ENCODE data around the gene MRPL52. TPM values are rescaled to one million over a fixed set of nuclear protein-coding genes. Genes with fewer than 3 reads are reported as not detected.

The MRPL52 gene
- total and polyA plus RNA-seq, 4 donors: 21.1 to 104 (median 82.1) TPM

- H3K36me3 ChIP-seq (ENCODE audit: control insufficient read depth, insufficient read depth, low read length): no peaks in the 10 kb centered on the region
- no peak for DNase-seq (ENCODE audit: low read depth in 4 of 6, low spot score in 6 of 6)
- no CpG with 5 or more reads among the region's 4 CpGs for WGBS (ENCODE audit: insufficient coverage)
- no peak overlapping the region for H3K27ac ChIP-seq (ENCODE audit: low read depth, low read length)
- H3K27me3 ChIP-seq (ENCODE audit: control insufficient read depth, insufficient read depth, low read length): no peaks in the 10 kb centered on the region
- H3K4me3 ChIP-seq (ENCODE audit: low read depth, low read length): no peak overlapping the region
- H3K4me1 ChIP-seq (ENCODE audit: control insufficient read depth, insufficient read depth, low read length): no peaks in the 10 kb centered on the region
- H3K9me3 ChIP-seq (ENCODE audit: control insufficient read depth, insufficient read depth, low read length): no peaks in the 10 kb centered on the region
Measured at GRCh38 chr14:22864979-22865378, 35.3 kb downstream of the MRPL52 start.

DNA sequence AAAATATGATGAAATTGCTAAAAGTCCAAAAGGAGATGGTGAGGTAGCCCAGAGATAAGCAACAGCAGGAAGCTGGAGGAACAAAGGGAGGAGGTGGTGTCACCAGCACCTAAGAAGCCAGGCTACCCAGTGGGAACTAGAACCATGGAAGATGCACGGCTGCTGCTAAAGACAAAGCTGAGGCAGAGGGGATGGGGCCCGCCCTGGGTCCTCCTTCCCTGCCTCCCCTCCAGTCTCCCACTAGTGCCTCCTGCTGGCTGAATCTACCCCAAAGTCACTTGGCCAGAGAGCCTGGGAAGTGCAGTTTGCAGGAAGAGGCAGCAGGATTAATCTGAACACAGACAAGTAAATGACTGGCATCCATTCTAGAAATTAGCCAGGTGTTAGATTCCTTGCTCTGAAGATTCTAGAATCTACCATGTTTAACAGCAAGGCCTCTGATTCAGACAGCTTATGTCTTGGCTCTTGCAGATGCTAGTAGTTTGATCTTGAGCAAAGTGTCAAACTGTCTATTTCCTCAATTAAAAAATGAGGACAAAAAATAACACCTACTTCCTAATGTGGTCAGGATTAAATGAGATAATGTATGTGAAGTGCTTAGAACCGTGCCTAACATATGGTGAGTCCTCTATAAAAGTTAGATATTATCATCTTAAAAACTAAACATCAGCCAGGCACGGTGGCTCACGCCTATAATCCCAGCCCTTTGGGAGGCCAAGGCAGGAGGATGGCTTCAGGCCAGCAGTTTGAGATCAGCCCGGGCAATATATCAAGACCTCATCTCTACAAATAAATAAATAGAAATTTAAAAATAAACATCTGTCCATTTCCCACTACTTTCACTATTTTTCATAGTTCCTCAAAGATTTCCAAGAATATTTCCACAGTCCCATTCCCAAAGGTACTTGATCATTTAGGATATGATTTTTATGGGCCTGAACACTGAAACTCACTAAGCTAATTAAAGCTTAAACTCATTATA, 36.0 kb downstream of the MRPL52 start:
- Histone ChIP-seq H3K36me3 (ENCODE audit: control insufficient read depth, insufficient read depth, low read length) (no peaks in the 10 kb centered on the region), H3K27me3 (ENCODE audit: control insufficient read depth, insufficient read depth, low read length) (no peaks in the 10 kb centered on the region), H3K27ac (ENCODE audit: low read depth, low read length) (no peak overlapping the region), H3K4me1 (ENCODE audit: control insufficient read depth, insufficient read depth, low read length) (peaks cover 5% of the 10 kb centered on the region), H3K9me3 (ENCODE audit: control insufficient read depth, insufficient read depth, low read length) (no peaks in the 10 kb centered on the region), H3K4me3 (ENCODE audit: low read depth, low read length) (no peak overlapping the region)
- WGBS (ENCODE audit: insufficient coverage): 40% methylated on average over 2 of the region's 6 CpGs
- peak in 1 of 6 donors; percentile 28 for DNase-seq (ENCODE audit: low read depth in 4 of 6, low spot score in 6 of 6)

DNA sequence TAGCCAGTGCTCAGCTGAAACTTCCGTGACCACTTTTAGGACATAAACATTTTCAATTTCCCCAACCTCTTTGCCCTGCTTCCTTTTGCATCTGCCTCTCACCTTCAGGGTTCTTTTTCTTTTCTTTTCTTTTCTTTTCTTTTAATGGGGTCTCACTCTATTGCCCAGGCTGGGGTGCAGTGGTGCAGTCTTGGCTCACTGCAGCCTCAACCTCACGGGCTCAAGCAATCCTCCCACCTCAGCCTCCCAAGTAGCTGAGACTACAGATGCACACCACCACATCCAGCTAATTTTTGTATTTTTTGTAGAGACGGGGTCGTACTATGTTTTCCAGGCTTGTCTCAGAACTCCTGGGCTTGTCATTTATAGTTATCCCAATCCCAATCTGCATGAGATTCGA, 37.2 kb downstream of the MRPL52 start:
- Histone ChIP-seq H3K4me3 (ENCODE audit: low read depth, low read length) (no peak overlapping the region), H3K4me1 (ENCODE audit: control insufficient read depth, insufficient read depth, low read length) (peaks cover 8% of the 10 kb centered on the region), H3K9me3 (ENCODE audit: control insufficient read depth, insufficient read depth, low read length) (no peaks in the 10 kb centered on the region), H3K36me3 (ENCODE audit: control insufficient read depth, insufficient read depth, low read length) (no peaks in the 10 kb centered on the region), H3K27ac (ENCODE audit: low read depth, low read length) (no peak overlapping the region), H3K27me3 (ENCODE audit: control insufficient read depth, insufficient read depth, low read length) (no peaks in the 10 kb centered on the region)
- DNase-seq (ENCODE audit: low read depth in 4 of 6, low spot score in 6 of 6): no peak
- 95% methylated on average over 5 of the region's 5 CpGs for WGBS (ENCODE audit: insufficient coverage)

DNA sequence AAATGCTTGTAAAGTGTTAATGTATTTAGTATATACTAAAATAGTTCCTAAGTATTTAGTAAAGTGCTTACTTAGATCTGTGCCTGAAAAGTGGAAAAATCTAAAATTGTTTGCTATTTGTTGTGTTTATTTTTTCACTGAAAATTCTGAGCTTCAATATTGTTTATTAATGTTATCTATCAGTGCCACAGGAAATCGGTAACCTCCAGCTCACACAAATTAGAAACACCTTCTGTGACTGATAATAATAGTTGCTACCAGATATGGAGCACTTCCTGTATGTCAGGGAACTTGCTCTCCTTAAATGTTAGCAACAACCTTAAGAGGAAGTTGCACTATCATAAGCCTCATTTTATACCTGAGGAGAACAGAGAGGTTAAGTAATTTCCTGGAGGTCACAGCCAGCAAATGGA, 41.1 kb downstream of the MRPL52 start:
- Histone ChIP-seq H3K4me3 (ENCODE audit: low read depth, low read length) (peak overlapping the region; percentile 55), H3K36me3 (ENCODE audit: control insufficient read depth, insufficient read depth, low read length) (peaks cover 11% of the 10 kb centered on the region), H3K9me3 (ENCODE audit: control insufficient read depth, insufficient read depth, low read length) (no peaks in the 10 kb centered on the region), H3K27me3 (ENCODE audit: control insufficient read depth, insufficient read depth, low read length) (no peaks in the 10 kb centered on the region), H3K4me1 (ENCODE audit: control insufficient read depth, insufficient read depth, low read length) (peaks cover 14% of the 10 kb centered on the region), H3K27ac (ENCODE audit: low read depth, low read length) (peak overlapping the region; percentile 67)
- no peak for DNase-seq (ENCODE audit: low read depth in 4 of 6, low spot score in 6 of 6)
- no CpG with 5 or more reads among the region's 1 CpG for WGBS (ENCODE audit: insufficient coverage)

GRCh38 chr14:22871224-22872032, 41.7 kb downstream of the MRPL52 start, which contains the start of gene LRP10:
Gene LRP10 (plus strand): TSS chr14:22871740. CDS start chr14:22872304, 564 bp downstream.
- Histone ChIP-seq H3K27ac (ENCODE audit: low read depth, low read length) (peak within 1 kb of the TSS; percentile 67), H3K9me3 (ENCODE audit: control insufficient read depth, insufficient read depth, low read length) (no peaks in the 10 kb centered on the region), H3K4me1 (ENCODE audit: control insufficient read depth, insufficient read depth, low read length) (peaks cover 14% of the 10 kb centered on the region), H3K4me3 (ENCODE audit: low read depth, low read length) (peak within 1 kb of the TSS; percentile 55), H3K36me3 (ENCODE audit: control insufficient read depth, insufficient read depth, low read length) (peaks cover 17% of the 10 kb centered on the region), H3K27me3 (ENCODE audit: control insufficient read depth, insufficient read depth, low read length) (no peaks in the 10 kb centered on the region)
- WGBS (ENCODE audit: insufficient coverage): 3% methylated on average over 48 of the region's 50 CpGs
- DNase-seq (ENCODE audit: low read depth in 4 of 6, low spot score in 6 of 6): peak in 4 of 6 donors; percentile 46 to 93 (median 69)

- peaks cover 25% of the 10 kb centered on the region for H3K36me3 ChIP-seq (ENCODE audit: control insufficient read depth, insufficient read depth, low read length)
- H3K27me3 ChIP-seq (ENCODE audit: control insufficient read depth, insufficient read depth, low read length): no peaks in the 10 kb centered on the region
- H3K4me3 ChIP-seq (ENCODE audit: low read depth, low read length): peak overlapping the region; percentile 55
- H3K9me3 ChIP-seq (ENCODE audit: control insufficient read depth, insufficient read depth, low read length): no peaks in the 10 kb centered on the region
- 0% methylated on average over 35 of the region's 45 CpGs for WGBS (ENCODE audit: insufficient coverage)
- peaks cover 14% of the 10 kb centered on the region for H3K4me1 ChIP-seq (ENCODE audit: control insufficient read depth, insufficient read depth, low read length)
- peak overlapping the region; percentile 67 for H3K27ac ChIP-seq (ENCODE audit: low read depth, low read length)
- DNase-seq (ENCODE audit: low read depth in 4 of 6, low spot score in 6 of 6): peak in 2 of 6 donors; percentile 83 to 89
Measured at GRCh38 chr14:22872033-22872832, 42.5 kb downstream of the MRPL52 start.

DNA sequence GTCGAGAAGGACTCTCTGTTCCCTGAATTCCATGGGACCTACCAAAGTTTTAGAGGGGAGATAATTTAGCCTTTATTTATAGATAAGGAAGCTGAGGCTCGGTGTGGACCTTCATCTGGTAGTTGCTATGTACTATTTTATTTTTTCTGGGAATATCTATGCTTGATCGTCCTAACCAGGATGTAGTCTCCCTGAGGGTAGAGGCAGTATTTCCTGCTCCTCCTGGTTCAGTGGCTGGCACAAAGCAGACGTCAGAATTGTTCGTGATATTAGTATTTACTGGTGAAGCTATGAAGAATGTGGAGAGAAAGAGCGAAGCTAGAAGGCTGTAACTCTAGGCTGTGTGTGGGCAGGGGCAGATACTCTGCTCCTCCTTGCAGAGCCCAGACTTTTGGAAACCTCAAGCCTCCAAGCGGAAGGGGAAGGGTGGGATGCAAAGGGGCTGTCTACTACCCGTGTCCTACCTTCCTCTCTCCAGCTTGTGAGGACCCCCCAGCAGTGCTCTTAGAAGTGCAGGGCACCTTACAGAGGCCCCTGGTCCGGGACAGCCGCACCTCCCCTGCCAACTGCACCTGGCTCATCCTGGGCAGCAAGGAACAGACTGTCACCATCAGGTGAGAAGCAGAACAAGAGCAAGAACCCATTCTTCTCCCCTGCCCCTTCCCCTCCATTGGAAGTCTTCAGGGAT, 43.3 kb downstream of the MRPL52 start:
- WGBS (ENCODE audit: insufficient coverage): 73% methylated on average over 7 of the region's 10 CpGs
- peak overlapping the region; percentile 67 for H3K27ac ChIP-seq (ENCODE audit: low read depth, low read length)
- H3K4me3 ChIP-seq (ENCODE audit: low read depth, low read length): peak overlapping the region; percentile 55
- no peak for DNase-seq (ENCODE audit: low read depth in 4 of 6, low spot score in 6 of 6)
- H3K9me3 ChIP-seq (ENCODE audit: control insufficient read depth, insufficient read depth, low read length): no peaks in the 10 kb centered on the region
- peaks cover 32% of the 10 kb centered on the region for H3K36me3 ChIP-seq (ENCODE audit: control insufficient read depth, insufficient read depth, low read length)
- no peaks in the 10 kb centered on the region for H3K27me3 ChIP-seq (ENCODE audit: control insufficient read depth, insufficient read depth, low read length)
- H3K4me1 ChIP-seq (ENCODE audit: control insufficient read depth, insufficient read depth, low read length): peaks cover 14% of the 10 kb centered on the region

GRCh38 chr14:22875003-22875747, 45.5 kb downstream of the MRPL52 start:
- Histone ChIP-seq H3K27me3 (ENCODE audit: control insufficient read depth, insufficient read depth, low read length) (no peaks in the 10 kb centered on the region), H3K9me3 (ENCODE audit: control insufficient read depth, insufficient read depth, low read length) (no peaks in the 10 kb centered on the region), H3K27ac (ENCODE audit: low read depth, low read length) (no peak overlapping the region), H3K36me3 (ENCODE audit: control insufficient read depth, insufficient read depth, low read length) (peaks cover 44% of the 10 kb centered on the region), H3K4me3 (ENCODE audit: low read depth, low read length) (no peak overlapping the region), H3K4me1 (ENCODE audit: control insufficient read depth, insufficient read depth, low read length) (peaks cover 12% of the 10 kb centered on the region)
- WGBS (ENCODE audit: insufficient coverage): 92% methylated on average over 15 of the region's 15 CpGs
- DNase-seq (ENCODE audit: low read depth in 4 of 6, low spot score in 6 of 6): no peak
